Activated B cell treated with CpG ODN at 0.5 μM for 24 hours (primary cell): ENCODE data around the gene SNRPA. TPM values are rescaled to one million over a fixed set of nuclear protein-coding genes. Genes with fewer than 3 reads are reported as not detected.
A peak's percentile ranks its signal among the peaks of the same experiment; 100 is the strongest.
"Not testable (repeated sequence)": the region's sequence is repeated elsewhere in the genome, so short reads cannot be mapped to it uniquely, and the experiment has no call there.

Experiments
- ATAC-seq: fragments of 200-7000 bp; cut with Tn5 transposase; one replicate; pipeline ENCODE4 v1.10.0; 2021; ENCODE audit warnings: low read depth, mild to moderate bottlenecking, moderate library complexity
- CTCF ChIA-PET: fragments of 350-600 bp; sonication (Branson Sonifier 250); formaldehyde crosslinking; loops from one replicate; lab custom pipeline; 2021; ENCODE audit warnings: antibody characterized with exemption; lab: Charles Lee
- POLR2A ChIA-PET: fragments of 350-600 bp; sonication (Branson Sonifier 250); formaldehyde crosslinking; loops from one replicate; lab custom pipeline; 2021; ENCODE audit warnings: antibody characterized with exemption; lab: Charles Lee
- DNase-seq: peaks from one replicate; pipeline ENCODE4 v3.0.0; 2022
- H3K27ac Mint-ChIP-seq: one replicate; pipeline ENCODE4 v1.8.0; 2020; ENCODE audit warnings: mixed read lengths
- H3K27me3 Mint-ChIP-seq: one replicate; pipeline ENCODE4 v1.8.0; 2021; ENCODE audit warnings: mixed read lengths
- H3K36me3 Mint-ChIP-seq: one replicate; pipeline ENCODE4 v1.8.0; 2021; ENCODE audit warnings: low read depth, mixed read lengths
- H3K4me1 Mint-ChIP-seq: one replicate; pipeline ENCODE4 v1.8.0; 2021; ENCODE audit warnings: mixed read lengths
- H3K4me3 Mint-ChIP-seq: one replicate; pipeline ENCODE4 v1.8.0; 2020; ENCODE audit warnings: mild to moderate bottlenecking, mixed read lengths
- H3K9me3 Mint-ChIP-seq: one replicate; pipeline ENCODE4 v1.8.0; 2020; ENCODE audit warnings: mixed read lengths
- intact Hi-C: fragments of 100-400 bp; cut with micrococcal nuclease; formaldehyde crosslinking; loops from one replicate; pipeline ENCODE4 v1.15.1; 2024
- total RNA-seq: library from RNA; stranded (reverse); gene quantifications from 2 replicates; pipeline ENCODE4 v1.2.3, GENCODE V29; 2022
- TF ChIP-seq, protein P1 (sequence below): fragments of 200-600 bp; IDR thresholded peaks from one replicate; pipeline ENCODE4 v1.8.0; 2022; ENCODE audit warnings: antibody characterized with exemption, mild to moderate bottlenecking

The SNRPA gene
- total RNA-seq, 1 donor from 2014 or later = 138 TPM

GRCh38 chr19:40808497-40808896 lies 57.5 kb downstream of the SNRPA start:
- H3K4me1 Mint-ChIP-seq = peaks cover 79% of the 10 kb centered on the region
- DNase-seq (no peak), ATAC-seq (no peak)
- TF ChIP-seq, protein P1, sequence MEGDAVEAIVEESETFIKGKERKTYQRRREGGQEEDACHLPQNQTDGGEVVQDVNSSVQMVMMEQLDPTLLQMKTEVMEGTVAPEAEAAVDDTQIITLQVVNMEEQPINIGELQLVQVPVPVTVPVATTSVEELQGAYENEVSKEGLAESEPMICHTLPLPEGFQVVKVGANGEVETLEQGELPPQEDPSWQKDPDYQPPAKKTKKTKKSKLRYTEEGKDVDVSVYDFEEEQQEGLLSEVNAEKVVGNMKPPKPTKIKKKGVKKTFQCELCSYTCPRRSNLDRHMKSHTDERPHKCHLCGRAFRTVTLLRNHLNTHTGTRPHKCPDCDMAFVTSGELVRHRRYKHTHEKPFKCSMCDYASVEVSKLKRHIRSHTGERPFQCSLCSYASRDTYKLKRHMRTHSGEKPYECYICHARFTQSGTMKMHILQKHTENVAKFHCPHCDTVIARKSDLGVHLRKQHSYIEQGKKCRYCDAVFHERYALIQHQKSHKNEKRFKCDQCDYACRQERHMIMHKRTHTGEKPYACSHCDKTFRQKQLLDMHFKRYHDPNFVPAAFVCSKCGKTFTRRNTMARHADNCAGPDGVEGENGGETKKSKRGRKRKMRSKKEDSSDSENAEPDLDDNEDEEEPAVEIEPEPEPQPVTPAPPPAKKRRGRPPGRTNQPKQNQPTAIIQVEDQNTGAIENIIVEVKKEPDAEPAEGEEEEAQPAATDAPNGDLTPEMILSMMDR = no peak
- CTCF ChIA-PET = interaction anchor here (1.4 to 4.2 kb wide), 4 partner anchors 10 to 145 kb away, joined by 4 to 25 read pairs (median 16); partner anchors contain the start of genes EGLN2 and RAB4B
- no peaks in the 10 kb centered on the region for H3K27me3 Mint-ChIP-seq
- no peaks in the 10 kb centered on the region for H3K9me3 Mint-ChIP-seq
- POLR2A ChIA-PET = interaction anchor here (0.6 to 4.6 kb wide), 3 partner anchors 10 to 35 kb away, joined by 6 to 50 read pairs (median 14); partner anchors contain the start of genes EGLN2 and RAB4B
- H3K27ac Mint-ChIP-seq = peak overlapping the region; percentile 68
- peaks cover 60% of the 10 kb centered on the region for H3K36me3 Mint-ChIP-seq
- intact Hi-C loops = no loop called here
- H3K4me3 Mint-ChIP-seq = no peak overlapping the region

DNA sequence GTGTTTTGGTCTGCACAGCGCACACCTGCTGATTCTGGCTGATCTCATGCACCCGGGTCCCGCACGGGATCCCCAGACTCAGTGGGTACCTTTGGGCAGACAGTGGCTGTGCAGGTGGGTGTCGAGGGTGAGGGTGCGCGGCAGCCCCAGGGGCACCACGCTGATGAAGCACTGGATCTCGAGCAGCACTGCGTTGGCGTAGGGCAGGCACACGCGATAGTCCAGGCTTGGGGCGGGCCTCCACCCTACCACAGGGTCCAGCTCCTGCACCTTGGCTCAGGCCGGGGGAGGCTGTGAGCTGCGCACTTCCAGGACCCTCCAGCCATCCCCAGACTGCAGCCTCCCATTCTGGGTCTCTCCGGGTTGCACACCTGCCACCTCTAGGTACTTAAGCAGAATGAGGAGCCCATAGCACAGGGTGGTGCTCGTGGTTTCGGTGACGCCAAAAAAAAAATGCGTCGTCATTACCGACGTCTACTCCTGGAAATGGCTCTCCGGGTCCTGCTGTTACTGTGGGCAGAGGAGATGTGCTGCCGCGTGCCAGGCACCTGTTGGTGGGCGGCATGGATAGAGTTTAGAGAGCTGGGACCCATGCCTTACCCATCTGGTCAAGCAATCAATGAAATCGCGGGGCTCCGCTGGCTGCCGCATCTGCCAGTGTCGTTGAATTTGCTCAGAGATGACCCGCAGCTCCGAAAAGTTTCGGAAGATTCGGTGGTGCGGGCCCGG lies 58.5 kb downstream of the SNRPA start:
- DNase-seq = no peak
- H3K27me3 Mint-ChIP-seq = no peaks in the 10 kb centered on the region
- H3K27ac Mint-ChIP-seq = no peak overlapping the region
- H3K36me3 Mint-ChIP-seq = peaks cover 50% of the 10 kb centered on the region
- intact Hi-C loops = no loop called here
- ChIA-PET POLR2A (interaction anchor here (3.1 kb wide), 1 partner anchor 11 kb away, joined by 14 read pairs; the partner anchor contains the start of gene EGLN2), CTCF (no interaction called here)
- TF ChIP-seq, protein P1 = no peak
- H3K4me3 Mint-ChIP-seq = no peak overlapping the region
- peaks cover 72% of the 10 kb centered on the region for H3K4me1 Mint-ChIP-seq
- no peaks in the 10 kb centered on the region for H3K9me3 Mint-ChIP-seq
- no peak for ATAC-seq

- peaks cover 44% of the 10 kb centered on the region for H3K36me3 Mint-ChIP-seq
- no peak overlapping the region for H3K27ac Mint-ChIP-seq
- no peaks in the 10 kb centered on the region for H3K27me3 Mint-ChIP-seq
- intact Hi-C loops = no loop called here
- CTCF ChIA-PET = no interaction called here
- peaks cover 66% of the 10 kb centered on the region for H3K4me1 Mint-ChIP-seq
- H3K9me3 Mint-ChIP-seq = no peaks in the 10 kb centered on the region
- no peak for ATAC-seq
- POLR2A ChIA-PET = no interaction called here
- DNase-seq = no peak
- H3K4me3 Mint-ChIP-seq = peak overlapping the region; percentile 92
- TF ChIP-seq, protein P1 = no peak
Observed at GRCh38 chr19:40810160-40810559, 59.2 kb downstream of the SNRPA start.

DNA sequence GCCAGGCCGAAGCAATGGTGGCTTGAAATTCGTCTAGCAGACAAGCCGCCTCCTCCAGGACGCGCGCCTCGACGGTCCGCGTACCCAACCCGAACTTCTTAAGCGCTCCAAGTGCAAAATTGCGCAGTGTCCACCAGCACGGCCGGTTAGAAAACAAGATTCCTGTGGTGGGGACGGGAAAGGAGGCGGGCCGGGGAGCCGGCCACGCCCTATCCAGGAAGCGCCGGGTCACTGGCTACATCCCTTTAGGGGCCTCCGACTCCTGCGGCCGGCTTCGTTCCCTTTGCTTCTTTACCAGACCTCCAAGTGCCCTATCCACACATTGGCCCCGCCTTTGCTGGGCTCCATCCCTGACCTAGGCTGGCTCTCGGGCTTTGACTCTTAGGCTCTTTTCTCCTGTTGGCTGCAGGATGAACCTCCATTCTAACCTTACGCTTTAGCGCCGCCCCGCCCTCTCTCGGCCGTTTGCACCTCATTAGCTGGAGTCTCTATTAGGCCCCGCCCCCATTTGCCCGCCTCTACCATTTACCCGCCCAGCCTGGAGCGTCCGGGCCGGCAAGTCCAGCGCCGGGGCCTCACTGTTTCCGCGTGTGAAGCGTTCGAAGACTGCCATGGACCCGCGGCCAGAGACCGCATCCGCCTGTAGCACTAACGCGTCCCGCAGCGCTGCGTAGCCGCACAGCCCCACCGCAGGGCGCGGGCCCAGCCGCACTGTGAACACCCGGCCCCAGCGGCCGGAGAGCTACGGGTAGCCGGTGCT lies 59.8 kb downstream of the SNRPA start:
- H3K4me3 Mint-ChIP-seq = peak overlapping the region; percentile 92

DNA sequence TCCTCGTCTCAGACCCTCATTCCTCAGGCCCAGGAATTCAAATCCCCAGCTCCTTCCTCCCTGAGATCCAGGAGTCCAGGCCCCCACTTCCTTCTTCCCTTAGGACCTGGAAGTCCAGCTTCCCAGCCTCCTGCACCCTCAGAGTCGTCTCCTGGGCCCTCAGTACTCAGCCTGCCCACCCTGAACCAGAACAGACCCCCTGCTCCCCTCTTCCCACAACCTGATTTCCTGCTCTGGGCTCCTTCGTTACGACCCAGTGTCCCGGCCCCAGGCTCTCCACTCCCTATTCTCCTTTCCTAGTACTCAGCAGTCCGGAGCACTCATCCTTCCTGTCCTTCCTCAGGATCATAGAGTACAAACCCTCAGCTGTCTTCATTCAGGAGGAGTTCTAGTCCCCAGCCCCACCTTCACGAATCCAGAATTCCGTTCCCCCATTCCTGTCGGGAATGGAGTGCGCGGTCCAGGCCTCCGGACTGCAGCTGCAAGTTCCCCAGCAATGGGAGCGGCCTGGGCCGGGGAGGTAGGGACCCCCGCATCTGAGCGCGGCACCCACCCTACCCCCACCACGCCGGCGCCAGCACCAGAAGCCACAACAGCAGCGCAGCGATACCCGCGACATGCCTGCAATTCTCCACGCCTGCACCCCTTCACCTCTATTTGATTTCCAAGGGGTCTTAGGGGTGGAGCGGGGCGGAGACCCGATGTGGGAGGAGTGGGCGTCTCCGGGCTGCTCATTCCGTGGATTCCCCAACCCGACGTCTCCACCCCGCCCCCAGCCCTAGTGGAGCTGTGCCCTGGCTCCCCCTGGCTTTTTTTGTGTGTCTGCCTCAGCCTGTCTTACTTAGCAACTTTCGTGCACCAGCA lies 60.7 kb downstream of the SNRPA start:
- no peak for ATAC-seq
- Mint-ChIP-seq H3K36me3 (peaks cover 35% of the 10 kb centered on the region), H3K4me3 (peak overlapping the region; percentile 92), H3K27ac (no peak overlapping the region), H3K27me3 (no peaks in the 10 kb centered on the region), H3K9me3 (no peaks in the 10 kb centered on the region), H3K4me1 (peaks cover 50% of the 10 kb centered on the region)
- DNase-seq = no peak
- TF ChIP-seq, protein P1 = no peak
- intact Hi-C loops = no loop called here
- POLR2A ChIA-PET = interaction anchor here (0.6 to 1.6 kb wide), 13 partner anchors 9 to 207 kb away, joined by 3 to 9 read pairs (median 5); partner anchors contain the start of genes ACTMAP, EGLN2, NUMBL and RAB4B
- CTCF ChIA-PET = interaction anchor here (1.2 to 1.7 kb wide), 3 partner anchors 67 to 148 kb away, joined by 3 to 4 read pairs (median 3); partner anchors contain the start of gene COQ8B

More for the DNA sequence above, 59.8 kb downstream of the SNRPA start:
- ATAC-seq (peak; percentile 89), DNase-seq (peak; percentile 58)
- Mint-ChIP-seq H3K4me1 (peaks cover 59% of the 10 kb centered on the region), H3K27ac (peak overlapping the region; percentile 84), H3K36me3 (peaks cover 41% of the 10 kb centered on the region)
- ChIA-PET CTCF (interaction anchor here (1.7 kb wide), 1 partner anchor 94 kb away, joined by 4 read pairs; the partner anchor contains the start of gene COQ8B), POLR2A (interaction anchor here (0.6 to 1.4 kb wide), 5 partner anchors 9 to 170 kb away, joined by 3 to 9 read pairs (median 6); partner anchors contain the start of genes EGLN2, NUMBL and RAB4B)
- H3K9me3 Mint-ChIP-seq, H3K27me3 Mint-ChIP-seq, intact Hi-C loops: not testable (repeated sequence)

- H3K9me3 Mint-ChIP-seq, H3K27ac Mint-ChIP-seq: not testable (repeated sequence)
Observed at GRCh38 chr19:40812571-40812970, 61.6 kb downstream of the SNRPA start.

More at GRCh38 chr19:40812571-40812970, 61.6 kb downstream of the SNRPA start:
- H3K4me1 Mint-ChIP-seq = peaks cover 44% of the 10 kb centered on the region
- ATAC-seq, DNase-seq, H3K27me3 Mint-ChIP-seq, intact Hi-C loops: not testable (repeated sequence)
- CTCF ChIA-PET = interaction anchor here (1.2 to 1.7 kb wide), 3 partner anchors 68 to 149 kb away, joined by 3 to 4 read pairs (median 3); partner anchors contain the start of gene COQ8B
- H3K4me3 Mint-ChIP-seq = peak overlapping the region; percentile 92
- POLR2A ChIA-PET = interaction anchor here (0.7 to 1.6 kb wide), 7 partner anchors 10 to 208 kb away, joined by 3 to 8 read pairs (median 5); partner anchors contain the start of genes ACTMAP and RAB4B
- H3K36me3 Mint-ChIP-seq = peaks cover 27% of the 10 kb centered on the region
